ENCODE data around the gene SPACA1. TPM values are rescaled to one million over a fixed set of nuclear protein-coding genes. Genes with fewer than 3 reads are reported as not detected.

The SPACA1 gene
- total RNA-seq, 1 experiment from 2014 or later = not detected

DNA sequence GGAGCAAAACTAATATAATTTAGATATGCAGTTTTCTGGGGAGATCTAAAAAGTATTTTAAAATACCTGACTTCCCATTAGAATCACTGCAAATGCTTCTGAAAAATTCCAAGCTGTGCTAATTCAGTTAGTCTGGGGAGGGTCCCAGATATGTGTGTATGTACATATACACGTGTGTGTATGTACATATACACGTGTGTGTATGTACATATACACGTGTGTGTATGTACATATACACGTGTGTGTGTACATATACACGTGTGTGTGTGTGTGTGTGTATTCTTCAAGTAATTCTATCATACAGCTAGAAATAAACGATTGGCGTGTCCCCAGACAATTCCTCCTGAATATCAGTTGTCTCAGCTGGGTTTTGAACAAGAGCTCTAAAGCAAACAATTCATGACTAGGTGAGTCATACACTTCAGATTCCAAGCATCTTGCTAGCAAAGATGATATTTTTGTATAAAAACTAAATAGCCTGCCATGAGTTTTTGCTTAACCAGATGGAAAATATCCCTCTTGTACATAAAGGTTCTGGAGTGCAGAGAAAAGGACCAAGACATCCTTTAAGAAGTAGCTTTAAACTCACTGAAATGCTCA is 58.2 kb downstream of the SPACA1 start:
- in situ Hi-C loops (cut with HindIII; ENCODE audit: low pct_unique_long_range_greater_than_20kb, low sequenced_read_pairs) = no loop called here
- no peaks in the 10 kb centered on the region for H3K36me3 ChIP-seq (ENCODE audit: control insufficient read depth, insufficient read depth, low read length)
- H3K4me1 ChIP-seq (ENCODE audit: control insufficient read depth, insufficient read depth, low read length) = no peaks in the 10 kb centered on the region
- intact Hi-C loops (cut with micrococcal nuclease; ENCODE audit: unreplicated experiment) = no loop called here
- TF ChIP-seq SIN3A (IDR thresholded peaks at IDR 0.05; ENCODE audit: borderline replicate concordance, insufficient read depth, low read depth, low read length) = no peak
- TF ChIP-seq, protein P1, sequence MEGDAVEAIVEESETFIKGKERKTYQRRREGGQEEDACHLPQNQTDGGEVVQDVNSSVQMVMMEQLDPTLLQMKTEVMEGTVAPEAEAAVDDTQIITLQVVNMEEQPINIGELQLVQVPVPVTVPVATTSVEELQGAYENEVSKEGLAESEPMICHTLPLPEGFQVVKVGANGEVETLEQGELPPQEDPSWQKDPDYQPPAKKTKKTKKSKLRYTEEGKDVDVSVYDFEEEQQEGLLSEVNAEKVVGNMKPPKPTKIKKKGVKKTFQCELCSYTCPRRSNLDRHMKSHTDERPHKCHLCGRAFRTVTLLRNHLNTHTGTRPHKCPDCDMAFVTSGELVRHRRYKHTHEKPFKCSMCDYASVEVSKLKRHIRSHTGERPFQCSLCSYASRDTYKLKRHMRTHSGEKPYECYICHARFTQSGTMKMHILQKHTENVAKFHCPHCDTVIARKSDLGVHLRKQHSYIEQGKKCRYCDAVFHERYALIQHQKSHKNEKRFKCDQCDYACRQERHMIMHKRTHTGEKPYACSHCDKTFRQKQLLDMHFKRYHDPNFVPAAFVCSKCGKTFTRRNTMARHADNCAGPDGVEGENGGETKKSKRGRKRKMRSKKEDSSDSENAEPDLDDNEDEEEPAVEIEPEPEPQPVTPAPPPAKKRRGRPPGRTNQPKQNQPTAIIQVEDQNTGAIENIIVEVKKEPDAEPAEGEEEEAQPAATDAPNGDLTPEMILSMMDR (IDR thresholded peaks at IDR 0.05) = no peak
- no peak for TF ChIP-seq POLR2AphosphoS5 (IDR thresholded peaks at IDR 0.05; ENCODE audit: low read depth, low read length)
- TF ChIP-seq, protein P2, sequence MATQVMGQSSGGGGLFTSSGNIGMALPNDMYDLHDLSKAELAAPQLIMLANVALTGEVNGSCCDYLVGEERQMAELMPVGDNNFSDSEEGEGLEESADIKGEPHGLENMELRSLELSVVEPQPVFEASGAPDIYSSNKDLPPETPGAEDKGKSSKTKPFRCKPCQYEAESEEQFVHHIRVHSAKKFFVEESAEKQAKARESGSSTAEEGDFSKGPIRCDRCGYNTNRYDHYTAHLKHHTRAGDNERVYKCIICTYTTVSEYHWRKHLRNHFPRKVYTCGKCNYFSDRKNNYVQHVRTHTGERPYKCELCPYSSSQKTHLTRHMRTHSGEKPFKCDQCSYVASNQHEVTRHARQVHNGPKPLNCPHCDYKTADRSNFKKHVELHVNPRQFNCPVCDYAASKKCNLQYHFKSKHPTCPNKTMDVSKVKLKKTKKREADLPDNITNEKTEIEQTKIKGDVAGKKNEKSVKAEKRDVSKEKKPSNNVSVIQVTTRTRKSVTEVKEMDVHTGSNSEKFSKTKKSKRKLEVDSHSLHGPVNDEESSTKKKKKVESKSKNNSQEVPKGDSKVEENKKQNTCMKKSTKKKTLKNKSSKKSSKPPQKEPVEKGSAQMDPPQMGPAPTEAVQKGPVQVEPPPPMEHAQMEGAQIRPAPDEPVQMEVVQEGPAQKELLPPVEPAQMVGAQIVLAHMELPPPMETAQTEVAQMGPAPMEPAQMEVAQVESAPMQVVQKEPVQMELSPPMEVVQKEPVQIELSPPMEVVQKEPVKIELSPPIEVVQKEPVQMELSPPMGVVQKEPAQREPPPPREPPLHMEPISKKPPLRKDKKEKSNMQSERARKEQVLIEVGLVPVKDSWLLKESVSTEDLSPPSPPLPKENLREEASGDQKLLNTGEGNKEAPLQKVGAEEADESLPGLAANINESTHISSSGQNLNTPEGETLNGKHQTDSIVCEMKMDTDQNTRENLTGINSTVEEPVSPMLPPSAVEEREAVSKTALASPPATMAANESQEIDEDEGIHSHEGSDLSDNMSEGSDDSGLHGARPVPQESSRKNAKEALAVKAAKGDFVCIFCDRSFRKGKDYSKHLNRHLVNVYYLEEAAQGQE (IDR thresholded peaks at IDR 0.05; ENCODE audit: insufficient read depth in 1 of 2, low read depth in 2 of 2, low read length in 1 of 2) = no peak
- no peak for TF ChIP-seq TCF7L2 (IDR thresholded peaks at IDR 0.05; ENCODE audit: low read depth, low read length)
- no peaks in the 10 kb centered on the region; the same call in 1 of the 2 replicates for H3K27me3 ChIP-seq (ENCODE audit: control insufficient read depth, insufficient read depth, low read length)
- ATAC-seq = no peak
- no peak overlapping the region for H3K4me3 ChIP-seq (ENCODE audit: low read depth in 2 of 2, low read length in 2 of 2)
- ChIA-PET CTCF (no interaction called here), POLR2A (interaction anchor here (0.6 kb wide), 1 partner anchor 90 kb away, joined by 3 read pairs; no protein-coding TSS in a partner anchor)
- no peaks in the 10 kb centered on the region for H3K9me3 ChIP-seq (ENCODE audit: control insufficient read depth, insufficient read depth, low read depth, low read length)
- no peak for DNase-seq (ENCODE audit: low read depth, low spot score)
- no TSS peak for BruUV-seq (replicated peaks)
- H3K27ac ChIP-seq (ENCODE audit: low read length) = no peak overlapping the region

DNA sequence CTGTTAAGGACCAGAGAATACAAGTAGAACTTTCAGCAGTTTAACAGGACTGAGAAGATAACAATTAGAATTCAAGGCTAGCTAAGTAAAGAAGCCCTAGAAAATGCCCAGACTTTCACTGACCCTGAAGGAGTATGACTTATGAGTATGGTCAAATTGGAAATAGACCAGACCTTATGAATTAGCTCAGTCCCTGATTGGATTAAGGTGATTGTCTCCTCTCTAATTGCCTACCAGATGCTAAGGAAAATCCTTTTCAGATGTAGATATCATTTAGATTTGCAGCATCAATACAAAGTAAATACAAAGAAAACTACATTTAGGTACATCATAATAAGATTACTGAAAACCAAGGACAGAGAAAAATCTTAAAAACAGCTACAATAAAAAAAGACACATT is 59.6 kb downstream of the SPACA1 start:
- Histone ChIP-seq H3K27me3 (ENCODE audit: control insufficient read depth, insufficient read depth, low read length) (no peaks in the 10 kb centered on the region; the same call in 1 of the 2 replicates), H3K9me3 (ENCODE audit: control insufficient read depth, insufficient read depth, low read depth, low read length) (no peaks in the 10 kb centered on the region), H3K4me3 (ENCODE audit: low read depth in 2 of 2, low read length in 2 of 2) (no peak overlapping the region), H3K4me1 (ENCODE audit: control insufficient read depth, insufficient read depth, low read length) (no peaks in the 10 kb centered on the region), H3K27ac (ENCODE audit: low read length) (no peak overlapping the region), H3K36me3 (ENCODE audit: control insufficient read depth, insufficient read depth, low read length) (no peaks in the 10 kb centered on the region)
- BruUV-seq (replicated peaks) = no TSS peak
- DNase-seq (ENCODE audit: low read depth, low spot score) (no peak), ATAC-seq (no peak)
- POLR2A ChIA-PET = no interaction called here
- in situ Hi-C loops (cut with HindIII; ENCODE audit: low pct_unique_long_range_greater_than_20kb, low sequenced_read_pairs) (no loop called here), intact Hi-C loops (cut with micrococcal nuclease; ENCODE audit: unreplicated experiment) (no loop called here)
- CTCF ChIA-PET = no interaction called here
- TF ChIP-seq SIN3A (IDR thresholded peaks at IDR 0.05; ENCODE audit: borderline replicate concordance, insufficient read depth, low read depth, low read length) (no peak), POLR2AphosphoS5 (IDR thresholded peaks at IDR 0.05; ENCODE audit: low read depth, low read length) (no peak), TCF7L2 (IDR thresholded peaks at IDR 0.05; ENCODE audit: low read depth, low read length) (no peak)
- TF ChIP-seq, protein P2 (IDR thresholded peaks at IDR 0.05; ENCODE audit: insufficient read depth in 1 of 2, low read depth in 2 of 2, low read length in 1 of 2) = no peak
- TF ChIP-seq, protein P1 (IDR thresholded peaks at IDR 0.05) = no peak
